GM12878 (cell line): Measurements from ENCODE around the gene MOXD1. TPM values are rescaled to one million over a fixed set of nuclear protein-coding genes. Genes with fewer than 3 reads are reported as not detected.

Experiments
- ATAC-seq: fragments of 200-7000 bp; cut with Tn5 transposase; 3 replicates; pipeline ENCODE4 v1.9.1; 2020; ENCODE audit warnings: mild to moderate bottlenecking, moderate library complexity
- BruUV-seq: library from RNA; stranded (reverse); fragments of 400-500 nt; replicated peaks from 2 replicates; lab custom pipeline; 2021; lab: Mats Ljungman, UMichigan
- CTCF ChIA-PET: fragments of 300-600 bp; sonication (Branson Sonifier 250); formaldehyde crosslinking; extraction: SDS; loops from one replicate; lab custom pipeline; 2021; ENCODE audit warnings: inconsistent platforms; lab: Yijun Ruan, JAX
- POLR2A ChIA-PET: fragments of 350-600 bp; formaldehyde crosslinking; extraction: SDS; loops from one replicate; lab custom pipeline; 2021; ENCODE audit warnings: inconsistent platforms; lab: Charles Lee
- RAD21 ChIA-PET: fragments of 300-600 bp; sonication (Branson Sonifier 250); formaldehyde crosslinking; loops from one replicate; lab custom pipeline; 2023; ENCODE audit warnings: antibody characterized with exemption; ENCODE audit not compliant: unreplicated experiment; lab: Charles Lee
- SMC1A ChIA-PET: fragments of 300-600 bp; sonication (Branson Sonifier 250); formaldehyde crosslinking; loops from one replicate; lab custom pipeline; 2023; ENCODE audit not compliant: unreplicated experiment, uncharacterized antibody; lab: Charles Lee
- DNase-seq: peaks from one replicate; pipeline ENCODE4 v3.0.0-alpha.2; 2011; ENCODE audit warnings: low read depth, low spot score
- FAIRE-seq: peaks from 3 replicates; lab custom pipeline; 2011; peaks lifted over from hg19 to GRCh38; lab: Jason Lieb, UNC
- H2AFZ ChIP-seq: 2 replicates; pipeline ENCODE4 v1.6.0; 2011; ENCODE audit warnings: low read depth, low read length, control low read depth; ENCODE audit not compliant: control insufficient read depth
- H3K27ac ChIP-seq: 2 replicates; pipeline ENCODE4 v1.5.1; 2011; ENCODE audit warnings: control low read depth; ENCODE audit not compliant: control insufficient read depth, insufficient read depth
- H3K27me3 ChIP-seq, 2 experiments: replicated peaks in 1 of 2; 2 replicates each; pipeline versions ENCODE4 v1.6.0 to v1.6.1; 2011; ENCODE audit warnings: low read length in 1 of 2; ENCODE audit not compliant: control insufficient read depth in 2 of 2, insufficient read depth in 2 of 2
- H3K36me3 ChIP-seq, 2 experiments: 2 replicates each; pipeline ENCODE4 v1.5.1; 2011; ENCODE audit warnings: low read length in 1 of 2; ENCODE audit not compliant: control insufficient read depth in 2 of 2, insufficient read depth in 2 of 2
- H3K4me1 ChIP-seq: 2 replicates; pipeline ENCODE4 v1.6.1; 2011; ENCODE audit warnings: mild to moderate bottlenecking, low read length, moderate library complexity, mixed read lengths; ENCODE audit not compliant: control insufficient read depth, insufficient read depth
- H3K4me2 ChIP-seq: 2 replicates; pipeline ENCODE4 v1.6.0; 2011; ENCODE audit warnings: control low read depth; ENCODE audit not compliant: control insufficient read depth, insufficient read depth
- H3K4me3 ChIP-seq: fragments of 200-600 bp; sonication (generic); 2 replicates; pipeline ENCODE4 v1.5.1; 2016
- H3K79me2 ChIP-seq: 2 replicates; pipeline ENCODE4 v1.6.0; 2011; ENCODE audit warnings: low read length; ENCODE audit not compliant: control insufficient read depth, insufficient read depth
- H3K9ac ChIP-seq: 2 replicates; pipeline ENCODE4 v1.8.0; 2011; ENCODE audit warnings: low read length, control low read depth, mixed read lengths; ENCODE audit not compliant: control insufficient read depth, insufficient read depth
- H3K9me3 ChIP-seq: replicated peaks from 3 replicates; pipeline ENCODE4 v1.5.1; 2011; ENCODE audit warnings: mild to moderate bottlenecking, low read length; ENCODE audit not compliant: control insufficient read depth, insufficient read depth
- H4K20me1 ChIP-seq: 2 replicates; pipeline ENCODE4 v1.6.0; 2011; ENCODE audit not compliant: control insufficient read depth, insufficient read depth
- ASH2L ChIP-seq: fragments of 300-600, 200-600 bp; sonication (generic); IDR thresholded peaks from 2 replicates; pipeline ENCODE4 v1.6.1; 2017; ENCODE audit warnings: low read depth, mild to moderate bottlenecking, borderline replicate concordance
- HDAC2 ChIP-seq: fragments of 200-600 bp; sonication (generic); IDR thresholded peaks from 2 replicates; pipeline ENCODE4 v1.6.1; 2017
- IKZF1 ChIP-seq: fragments of 450-650 bp; conservative IDR thresholded peaks from 2 replicates; pipeline ENCODE4 v1.6.1; 2017; ENCODE audit warnings: antibody characterized with exemption, mild to moderate bottlenecking
- IKZF2 ChIP-seq, 2 experiments: fragments of 450-650 bp; IDR thresholded peaks; 2 replicates each; pipeline ENCODE4 v1.6.1; 2017; ENCODE audit warnings: mild to moderate bottlenecking in 2 of 2, moderate library complexity in 2 of 2
- LARP7 ChIP-seq: fragments of 450-650 bp; IDR thresholded peaks from 2 replicates; pipeline ENCODE4 v1.6.1; 2017; ENCODE audit warnings: mild to moderate bottlenecking
- MLLT1 ChIP-seq: fragments of 450-650 bp; IDR thresholded peaks from 2 replicates; pipeline ENCODE4 v1.6.1; 2016; ENCODE audit warnings: mild to moderate bottlenecking
- MTA2 ChIP-seq: fragments of 450-650 bp; IDR thresholded peaks from 2 replicates; pipeline ENCODE4 v1.6.1; 2016; ENCODE audit warnings: low read depth, mild to moderate bottlenecking, moderate library complexity
- MTA3 ChIP-seq: IDR thresholded peaks from 2 replicates; pipeline ENCODE4 v1.6.1; 2012; ENCODE audit warnings: low read length, inconsistent platforms, borderline replicate concordance
- STAT3 ChIP-seq: IDR thresholded peaks from 2 replicates; pipeline ENCODE4 v1.6.1; 2011; ENCODE audit warnings: low read depth, low read length, improper control_type of control experiment
- WGBS: methylation state at CpG from one replicate; pipeline ENCODE4 v1.1.6; 2016; ENCODE audit warnings: low lambda C conversion rate; ENCODE audit not compliant: insufficient replicate concordance, insufficient coverage; ENCODE audit errors: missing lambda C conversion rate; 5-methylcytosine and 5-hydroxymethylcytosine counted together
- in situ Hi-C: fragments of 300-500 bp; cut with MboI; formaldehyde crosslinking; loops from 9 replicates; pipeline ENCODE4 v1.14.3; 2018; ENCODE audit warnings: mixed read lengths
- intact Hi-C: fragments of 100-400 bp; cut with micrococcal nuclease; formaldehyde crosslinking; loops from one replicate; pipeline ENCODE4 v1.14.2; 2022; ENCODE audit not compliant: unreplicated experiment
- polyA plus RNA-seq, 11 experiments: library from polyadenylated mRNA; depleted of rRNA in 4 of 11; unstranded in 6 of 11; stranded (reverse) in 5 of 11; fragments of >200 nt; fragmentation: Nextera tagmentation in 4 of 11; fragmentation: Illumina TruSeq in 1 of 11; extraction: Ambion mirVana in 4 of 11; extraction: Trizol in 1 of 11; gene quantifications; 1 replicate in 1 of 11; 2 replicates in 10 of 11; pipeline versions ENCODE4 v1.2.1 to v1.2.3, GENCODE V29; 2011 to 2016; ENCODE audit warnings: inconsistent platforms in 2 of 11, missing spikeins in 2 of 11, low read depth in 1 of 11
- total RNA-seq, 4 experiments: library from RNA; depleted of rRNA in 3 of 4; stranded (reverse); fragments of >200 nt in 3 of 4; fragmentation: Illumina TruSeq in 1 of 4; extraction: Trizol in 1 of 4; gene quantifications; 2 replicates each; pipeline versions ENCODE4 v1.2.1 to v1.2.3, GENCODE V29; 2013 to 2021
- TF ChIP-seq, protein P1 (sequence below): fragments of 450-650 bp; IDR thresholded peaks from 2 replicates; pipeline ENCODE4 v1.6.1; 2016; ENCODE audit warnings: mild to moderate bottlenecking, moderate library complexity, borderline replicate concordance

The MOXD1 gene
- total and polyA plus RNA-seq, 10 of the 15 experiments (the other 5 are each of a cell fraction or from before 2014, with no cell fraction given) = 0.03 to 2.1 (median 0.64) TPM

DNA sequence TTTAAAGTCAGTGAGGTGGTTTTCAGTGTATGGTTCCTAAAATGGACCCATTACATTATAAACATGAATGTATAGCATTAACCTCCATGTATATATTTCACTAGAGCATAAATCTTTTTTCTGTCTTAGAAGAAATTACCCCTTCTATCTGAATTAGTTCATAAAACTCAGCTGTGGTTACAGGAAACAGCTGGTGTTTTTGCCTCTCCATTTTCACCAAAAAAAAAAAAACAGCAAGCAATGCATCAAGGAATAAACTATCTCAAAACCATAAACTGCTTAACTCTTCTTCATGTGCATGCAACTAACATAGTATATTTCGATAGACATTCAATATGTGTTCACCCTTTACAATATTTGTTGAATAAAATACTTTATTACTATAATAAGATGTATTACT, 40.2 kb downstream of the MOXD1 start:
- no peaks in the 10 kb centered on the region for H3K27me3 ChIP-seq
- no peak overlapping the region for H2AFZ ChIP-seq
- H3K4me3 ChIP-seq = no peak overlapping the region
- no peak overlapping the region for H3K4me2 ChIP-seq
- no peaks in the 10 kb centered on the region; the same call in 2 of the 3 replicates for H3K9me3 ChIP-seq
- no peak overlapping the region for H3K9ac ChIP-seq
- intact Hi-C loops = no loop called here
- POLR2A ChIA-PET = no interaction called here
- H3K4me1 ChIP-seq = peaks cover 12% of the 10 kb centered on the region; the same call in 1 of the 2 replicates
- TF ChIP-seq HDAC2 (no peak), MTA3 (no peak), MTA2 (no peak), ASH2L (no peak), STAT3 (no peak)
- TF ChIP-seq, all 136 proteins: peak for 0
- WGBS = 62% methylated on average over 1 of the region's 1 CpG
- SMC1A ChIA-PET = no interaction called here
- no peaks in the 10 kb centered on the region for H3K79me2 ChIP-seq
- no peak for ATAC-seq
- H3K36me3 ChIP-seq = no peaks in the 10 kb centered on the region
- BruUV-seq = no TSS peak
- RAD21 ChIA-PET = no interaction called here
- DNase-seq = no peak
- no peaks in the 10 kb centered on the region for H4K20me1 ChIP-seq
- FAIRE-seq = no peak
- in situ Hi-C loops = no loop called here
- CTCF ChIA-PET = interaction anchor here (3.0 kb wide), 1 partner anchor 81 kb away, joined by 17 read pairs; no protein-coding TSS in a partner anchor
- H3K27ac ChIP-seq = no peak overlapping the region

- no peak for FAIRE-seq
- in situ Hi-C loops = no loop called here
- TF ChIP-seq, protein P1, sequence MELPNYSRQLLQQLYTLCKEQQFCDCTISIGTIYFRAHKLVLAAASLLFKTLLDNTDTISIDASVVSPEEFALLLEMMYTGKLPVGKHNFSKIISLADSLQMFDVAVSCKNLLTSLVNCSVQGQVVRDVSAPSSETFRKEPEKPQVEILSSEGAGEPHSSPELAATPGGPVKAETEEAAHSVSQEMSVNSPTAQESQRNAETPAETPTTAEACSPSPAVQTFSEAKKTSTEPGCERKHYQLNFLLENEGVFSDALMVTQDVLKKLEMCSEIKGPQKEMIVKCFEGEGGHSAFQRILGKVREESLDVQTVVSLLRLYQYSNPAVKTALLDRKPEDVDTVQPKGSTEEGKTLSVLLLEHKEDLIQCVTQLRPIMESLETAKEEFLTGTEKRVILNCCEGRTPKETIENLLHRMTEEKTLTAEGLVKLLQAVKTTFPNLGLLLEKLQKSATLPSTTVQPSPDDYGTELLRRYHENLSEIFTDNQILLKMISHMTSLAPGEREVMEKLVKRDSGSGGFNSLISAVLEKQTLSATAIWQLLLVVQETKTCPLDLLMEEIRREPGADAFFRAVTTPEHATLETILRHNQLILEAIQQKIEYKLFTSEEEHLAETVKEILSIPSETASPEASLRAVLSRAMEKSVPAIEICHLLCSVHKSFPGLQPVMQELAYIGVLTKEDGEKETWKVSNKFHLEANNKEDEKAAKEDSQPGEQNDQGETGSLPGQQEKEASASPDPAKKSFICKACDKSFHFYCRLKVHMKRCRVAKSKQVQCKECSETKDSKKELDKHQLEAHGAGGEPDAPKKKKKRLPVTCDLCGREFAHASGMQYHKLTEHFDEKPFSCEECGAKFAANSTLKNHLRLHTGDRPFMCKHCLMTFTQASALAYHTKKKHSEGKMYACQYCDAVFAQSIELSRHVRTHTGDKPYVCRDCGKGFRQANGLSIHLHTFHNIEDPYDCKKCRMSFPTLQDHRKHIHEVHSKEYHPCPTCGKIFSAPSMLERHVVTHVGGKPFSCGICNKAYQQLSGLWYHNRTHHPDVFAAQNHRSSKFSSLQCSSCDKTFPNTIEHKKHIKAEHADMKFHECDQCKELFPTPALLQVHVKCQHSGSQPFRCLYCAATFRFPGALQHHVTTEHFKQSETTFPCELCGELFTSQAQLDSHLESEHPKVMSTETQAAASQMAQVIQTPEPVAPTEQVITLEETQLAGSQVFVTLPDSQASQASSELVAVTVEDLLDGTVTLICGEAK = no peak
- no peak for TF ChIP-seq LARP7
- no peak for TF ChIP-seq MLLT1
- TF ChIP-seq IKZF2 (IDR thresholded peaks at IDR 0.05) = no peak
- TF ChIP-seq IKZF1 = no peak
Observed at GRCh38 chr6:132359886-132360285, 41.4 kb downstream of the MOXD1 start.

More at GRCh38 chr6:132359886-132360285, 41.4 kb downstream of the MOXD1 start:
- intact Hi-C loops = no loop called here
- Histone ChIP-seq H3K9ac (no peak overlapping the region), H3K79me2 (no peaks in the 10 kb centered on the region), H3K36me3 (no peaks in the 10 kb centered on the region), H3K27ac (no peak overlapping the region), H2AFZ (no peak overlapping the region), H4K20me1 (no peaks in the 10 kb centered on the region), H3K27me3 (no peaks in the 10 kb centered on the region), H3K4me1 (peaks cover 13% of the 10 kb centered on the region), H3K4me2 (no peak overlapping the region), H3K9me3 (peaks cover 4% of the 10 kb centered on the region; the same call in 2 of the 3 replicates), H3K4me3 (no peak overlapping the region)
- ChIA-PET CTCF (interaction anchor here (0.6 kb wide), 1 partner anchor 80 kb away, joined by 3 read pairs; no protein-coding TSS in a partner anchor), RAD21 (no interaction called here), POLR2A (no interaction called here), SMC1A (no interaction called here)
- no TSS peak for BruUV-seq
- WGBS = 47% methylated on average over 2 of the region's 2 CpGs
- DNase-seq (no peak), ATAC-seq (no peak)
